Upper lobe of right lung (tissue), 1 donor: ENCODE measurements around the gene PCDHA6. TPM values are rescaled to one million over a fixed set of nuclear protein-coding genes. Genes with fewer than 3 reads are reported as not detected.
A peak's percentile ranks its signal among the peaks of the same experiment; 100 is the strongest.
"Not testable (repeated sequence)": the region's sequence is repeated elsewhere in the genome, so short reads cannot be mapped to it uniquely, and the experiment has no call there.

Source experiments
- ATAC-seq: fragments of 200-7000 bp; cut with Tn5 transposase; one replicate; pipeline ENCODE4 v1.9.1; 2020; ENCODE audit warnings: mild to moderate bottlenecking, moderate library complexity
- DNase-seq: peaks from one replicate; pipeline ENCODE4 v3.0.0-alpha.2; 2020
- H3K27ac ChIP-seq: fragments of 200-600 bp; one replicate; pipeline ENCODE4 v1.8.0; 2022
- H3K27me3 ChIP-seq: fragments of 200-600 bp; one replicate; pipeline ENCODE4 v1.8.0; 2022; ENCODE audit warnings: mild to moderate bottlenecking
- H3K36me3 ChIP-seq: fragments of 200-600 bp; one replicate; pipeline ENCODE4 v1.8.0; 2022
- H3K4me1 ChIP-seq: fragments of 200-600 bp; one replicate; pipeline ENCODE4 v1.8.0; 2022
- H3K4me3 ChIP-seq: fragments of 200-600 bp; one replicate; pipeline ENCODE4 v1.8.0; 2022; ENCODE audit warnings: mild to moderate bottlenecking
- H3K9me3 ChIP-seq: fragments of 200-600 bp; one replicate; pipeline ENCODE4 v1.8.0; 2022
- intact Hi-C: fragments of 100-400 bp; cut with DNase I; formaldehyde crosslinking; loops from one replicate; pipeline ENCODE4 v1.11.0; 2022
- long read RNA-seq: library from polyadenylated mRNA; unstranded; transcript quantifications from one replicate; pipeline ENCODE4 v2.0.0, GENCODE V29; 2021
- total RNA-seq: library from RNA; stranded (reverse); fragmentation: NEBNext Ultra II Directional; extraction: Animal tissue kit (Norgen Biotek cat#: 25700); gene quantifications from one replicate; pipeline ENCODE4 v1.2.1, GENCODE V29; 2021
- TF ChIP-seq, protein P1 (sequence below): fragments of 200-600 bp; IDR thresholded peaks from one replicate; pipeline ENCODE4 v1.8.0; 2022; ENCODE audit warnings: antibody characterized with exemption
- donor health status: DM: no; HTN: yes; CAD: no; lungs with severe emphysema.

The PCDHA6 gene, protein sequence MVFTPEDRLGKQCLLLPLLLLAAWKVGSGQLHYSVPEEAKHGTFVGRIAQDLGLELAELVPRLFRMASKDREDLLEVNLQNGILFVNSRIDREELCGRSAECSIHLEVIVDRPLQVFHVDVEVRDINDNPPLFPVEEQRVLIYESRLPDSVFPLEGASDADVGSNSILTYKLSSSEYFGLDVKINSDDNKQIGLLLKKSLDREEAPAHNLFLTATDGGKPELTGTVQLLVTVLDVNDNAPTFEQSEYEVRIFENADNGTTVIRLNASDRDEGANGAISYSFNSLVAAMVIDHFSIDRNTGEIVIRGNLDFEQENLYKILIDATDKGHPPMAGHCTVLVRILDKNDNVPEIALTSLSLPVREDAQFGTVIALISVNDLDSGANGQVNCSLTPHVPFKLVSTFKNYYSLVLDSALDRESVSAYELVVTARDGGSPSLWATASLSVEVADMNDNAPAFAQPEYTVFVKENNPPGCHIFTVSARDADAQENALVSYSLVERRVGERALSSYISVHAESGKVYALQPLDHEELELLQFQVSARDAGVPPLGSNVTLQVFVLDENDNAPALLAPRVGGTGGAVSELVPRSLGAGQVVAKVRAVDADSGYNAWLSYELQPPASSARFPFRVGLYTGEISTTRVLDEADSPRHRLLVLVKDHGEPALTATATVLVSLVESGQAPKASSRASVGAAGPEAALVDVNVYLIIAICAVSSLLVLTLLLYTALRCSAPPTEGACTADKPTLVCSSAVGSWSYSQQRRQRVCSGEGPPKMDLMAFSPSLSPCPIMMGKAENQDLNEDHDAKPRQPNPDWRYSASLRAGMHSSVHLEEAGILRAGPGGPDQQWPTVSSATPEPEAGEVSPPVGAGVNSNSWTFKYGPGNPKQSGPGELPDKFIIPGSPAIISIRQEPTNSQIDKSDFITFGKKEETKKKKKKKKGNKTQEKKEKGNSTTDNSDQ
- 0.64 TPM for total RNA-seq
- long read RNA-seq, result 0 reads

DNA sequence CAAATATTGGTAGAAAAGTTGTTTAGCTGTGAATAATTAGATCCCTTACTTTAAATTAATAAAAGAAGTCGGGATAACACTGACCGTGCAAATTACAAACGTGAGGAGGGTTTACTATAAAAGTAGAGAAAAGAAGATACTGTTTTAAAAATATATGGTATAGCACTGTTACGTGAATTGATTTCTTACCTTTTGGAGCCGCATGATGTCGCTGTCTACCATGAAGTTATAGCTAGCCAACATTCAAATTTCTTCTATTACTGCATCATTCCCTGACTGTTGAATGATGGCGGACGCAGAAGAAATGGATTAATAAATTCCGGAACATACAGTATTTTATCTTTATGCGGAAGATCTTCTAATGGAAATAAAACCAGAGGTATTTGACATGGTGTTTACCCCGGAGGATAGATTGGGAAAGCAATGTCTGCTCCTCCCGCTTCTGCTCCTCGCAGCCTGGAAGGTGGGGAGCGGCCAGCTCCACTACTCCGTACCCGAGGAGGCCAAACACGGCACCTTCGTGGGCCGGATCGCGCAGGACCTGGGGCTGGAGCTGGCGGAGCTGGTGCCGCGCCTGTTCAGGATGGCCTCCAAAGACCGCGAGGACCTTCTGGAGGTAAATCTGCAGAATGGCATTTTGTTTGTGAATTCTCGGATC lies at the start of gene PCDHA6:
PCDHA6 (plus strand) TSS at position 257 of the 658 bp plus-strand sequence; CDS start at position 389, 132 bp downstream.
- Histone ChIP-seq H3K4me1 (no peaks in the 10 kb centered on the region), H3K36me3 (no peaks in the 10 kb centered on the region), H3K9me3 (peaks cover 5% of the 10 kb centered on the region), H3K4me3 (peak within 1 kb of the TSS; percentile 6), H3K27me3 (peaks cover 14% of the 10 kb centered on the region), H3K27ac (no peak within 1 kb of the TSS)
- DNase-seq, result no peak
- intact Hi-C loops, result no loop called here
- TF ChIP-seq, protein P1, sequence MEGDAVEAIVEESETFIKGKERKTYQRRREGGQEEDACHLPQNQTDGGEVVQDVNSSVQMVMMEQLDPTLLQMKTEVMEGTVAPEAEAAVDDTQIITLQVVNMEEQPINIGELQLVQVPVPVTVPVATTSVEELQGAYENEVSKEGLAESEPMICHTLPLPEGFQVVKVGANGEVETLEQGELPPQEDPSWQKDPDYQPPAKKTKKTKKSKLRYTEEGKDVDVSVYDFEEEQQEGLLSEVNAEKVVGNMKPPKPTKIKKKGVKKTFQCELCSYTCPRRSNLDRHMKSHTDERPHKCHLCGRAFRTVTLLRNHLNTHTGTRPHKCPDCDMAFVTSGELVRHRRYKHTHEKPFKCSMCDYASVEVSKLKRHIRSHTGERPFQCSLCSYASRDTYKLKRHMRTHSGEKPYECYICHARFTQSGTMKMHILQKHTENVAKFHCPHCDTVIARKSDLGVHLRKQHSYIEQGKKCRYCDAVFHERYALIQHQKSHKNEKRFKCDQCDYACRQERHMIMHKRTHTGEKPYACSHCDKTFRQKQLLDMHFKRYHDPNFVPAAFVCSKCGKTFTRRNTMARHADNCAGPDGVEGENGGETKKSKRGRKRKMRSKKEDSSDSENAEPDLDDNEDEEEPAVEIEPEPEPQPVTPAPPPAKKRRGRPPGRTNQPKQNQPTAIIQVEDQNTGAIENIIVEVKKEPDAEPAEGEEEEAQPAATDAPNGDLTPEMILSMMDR, result no peak
- ATAC-seq, result no peak

DNA sequence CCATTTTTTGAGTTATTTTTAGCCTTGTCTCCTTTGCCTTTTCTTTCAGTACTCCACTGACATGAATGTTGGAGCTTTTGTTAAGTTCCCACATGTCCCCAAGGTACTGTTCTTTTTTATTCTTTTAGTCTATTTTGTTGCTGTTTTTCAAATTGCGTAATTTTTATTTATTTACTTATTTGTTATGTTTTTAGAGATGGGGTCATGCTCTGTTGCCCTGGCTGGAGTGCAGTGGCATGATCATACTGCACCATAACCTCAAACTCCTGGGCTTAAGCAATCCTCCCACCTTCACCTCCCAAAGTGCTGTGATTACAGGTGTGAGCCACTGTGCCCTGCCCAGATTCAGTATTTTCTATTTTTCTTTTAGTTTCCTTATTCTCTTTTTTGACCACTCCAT lies 47.2 kb upstream of the PCDHA6 start:
- no peaks in the 10 kb centered on the region for H3K4me1 ChIP-seq
- H3K9me3 ChIP-seq, result peaks cover 24% of the 10 kb centered on the region
- no peak overlapping the region for H3K4me3 ChIP-seq
- TF ChIP-seq, protein P1, result no peak
- DNase-seq (no peak), ATAC-seq (no peak)
- H3K27me3 ChIP-seq, result peaks cover under 1% of the 10 kb centered on the region
- H3K27ac ChIP-seq, result no peak overlapping the region
- H3K36me3 ChIP-seq, result no peaks in the 10 kb centered on the region
- intact Hi-C loops, result no loop called here

DNA sequence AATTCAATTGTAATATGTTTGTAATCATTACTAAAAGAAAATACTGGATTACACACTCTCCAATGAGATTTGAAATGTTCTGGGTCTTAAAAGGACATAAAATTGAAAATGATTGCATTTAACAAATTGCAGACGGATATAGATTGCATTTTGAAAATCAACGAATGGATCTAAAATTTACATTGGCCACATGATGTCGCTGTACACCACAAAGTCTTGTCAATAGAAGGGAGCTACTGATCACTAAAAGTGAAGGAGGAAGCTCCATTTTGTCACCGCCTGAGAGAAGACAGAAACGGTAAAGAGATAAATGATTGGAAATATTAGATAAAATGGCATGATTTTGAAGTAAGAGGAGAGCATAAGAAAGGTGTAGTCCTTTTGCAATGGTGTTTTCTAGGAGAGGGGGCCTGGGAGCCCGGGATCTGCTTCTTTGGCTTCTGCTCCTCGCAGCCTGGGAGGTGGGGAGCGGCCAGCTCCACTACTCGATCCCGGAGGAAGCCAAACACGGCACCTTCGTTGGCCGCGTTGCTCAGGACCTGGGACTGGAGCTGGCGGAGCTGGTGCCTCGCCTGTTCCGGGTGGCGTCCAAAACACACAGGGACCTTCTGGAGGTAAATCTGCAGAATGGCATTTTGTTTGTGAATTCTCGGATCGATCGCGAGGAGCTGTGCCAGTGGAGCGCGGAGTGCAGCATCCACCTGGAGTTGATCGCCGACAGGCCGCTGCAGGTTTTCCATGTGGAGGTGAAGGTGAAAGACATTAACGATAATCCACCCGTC lies 41.7 kb upstream of the PCDHA6 start, which contains the start of gene PCDHA1:
PCDHA1 (plus strand) TSS at position 236 of the 782 bp plus-strand sequence.
- Histone ChIP-seq H3K27ac (no peak within 1 kb of the TSS), H3K27me3 (peaks cover 33% of the 10 kb centered on the region), H3K9me3 (peaks cover 5% of the 10 kb centered on the region), H3K4me3 (no peak within 1 kb of the TSS), H3K4me1 (no peaks in the 10 kb centered on the region), H3K36me3 (no peaks in the 10 kb centered on the region)
- intact Hi-C loops, result no loop called here
- no peak for DNase-seq
- ATAC-seq, result no peak
- TF ChIP-seq, protein P1, result no peak

DNA sequence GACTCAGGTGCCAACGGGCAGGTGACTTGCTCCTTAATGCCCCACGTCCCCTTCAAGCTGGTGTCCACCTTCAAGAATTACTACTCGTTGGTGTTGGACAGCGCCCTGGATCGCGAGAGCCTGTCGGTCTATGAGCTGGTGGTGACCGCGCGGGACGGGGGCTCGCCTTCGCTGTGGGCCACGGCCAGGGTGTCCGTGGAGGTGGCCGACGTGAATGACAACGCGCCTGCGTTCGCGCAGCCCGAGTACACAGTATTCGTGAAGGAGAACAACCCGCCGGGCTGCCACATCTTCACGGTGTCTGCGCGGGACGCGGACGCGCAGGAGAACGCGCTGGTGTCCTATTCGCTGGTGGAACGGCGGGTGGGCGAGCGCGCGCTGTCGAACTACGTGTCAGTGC lies 40.3 kb upstream of the PCDHA6 start:
- DNase-seq, intact Hi-C loops, H3K9me3 ChIP-seq, ATAC-seq, H3K27ac ChIP-seq, H3K4me3 ChIP-seq, H3K4me1 ChIP-seq, H3K36me3 ChIP-seq: not testable (repeated sequence)
- peaks cover 33% of the 10 kb centered on the region for H3K27me3 ChIP-seq

DNA sequence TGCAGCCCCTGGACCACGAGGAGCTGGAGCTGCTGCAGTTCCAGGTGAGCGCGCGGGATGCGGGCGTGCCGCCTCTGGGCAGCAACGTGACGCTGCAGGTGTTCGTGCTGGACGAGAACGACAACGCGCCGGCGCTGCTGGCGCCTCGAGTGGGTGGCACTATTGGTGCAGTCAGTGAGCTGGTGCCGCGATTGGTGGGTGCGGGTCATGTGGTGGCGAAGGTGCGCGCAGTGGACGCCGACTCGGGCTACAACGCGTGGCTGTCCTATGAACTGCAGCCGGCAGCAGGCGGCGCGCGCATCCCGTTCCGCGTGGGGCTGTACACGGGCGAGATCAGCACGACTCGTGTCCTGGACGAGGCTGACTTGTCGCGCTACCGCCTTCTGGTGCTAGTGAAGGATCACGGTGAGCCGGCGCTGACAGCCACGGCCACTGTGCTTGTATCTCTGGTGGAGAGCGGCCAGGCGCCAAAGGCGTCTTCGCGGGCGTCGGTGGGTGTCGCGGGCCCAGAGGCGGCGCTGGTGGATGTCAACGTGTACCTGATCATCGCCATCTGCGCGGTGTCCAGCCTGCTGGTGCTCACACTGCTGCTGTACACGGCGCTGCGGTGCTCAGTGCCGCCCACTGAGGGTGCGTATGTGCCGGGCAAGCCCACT lies 39.8 kb upstream of the PCDHA6 start:
- H3K36me3 ChIP-seq, H3K4me1 ChIP-seq, ATAC-seq, H3K4me3 ChIP-seq, DNase-seq, H3K27ac ChIP-seq, intact Hi-C loops, H3K9me3 ChIP-seq: not testable (repeated sequence)
- H3K27me3 ChIP-seq, result peaks cover 33% of the 10 kb centered on the region
